Peyer's patch (tissue), 4 donors: ENCODE results near the gene STT3B.

Source experiments
- CTCF ChIP-seq, 6 experiments: fragments of 450-650 bp in 4 of 6; fragments of 200-600 bp in 2 of 6; sonication (generic) in 1 of 6; IDR thresholded peaks; one replicate each; pipeline ENCODE4 v1.5.1; 2017 to 2019; ENCODE audit warnings: antibody characterized with exemption in 6 of 6, mild to moderate bottlenecking in 3 of 6, moderate library complexity in 1 of 6
- POLR2A ChIP-seq, 2 donors: fragments of 450-650 bp; IDR thresholded peaks; one replicate each; pipeline ENCODE4 v1.5.1; 2017; ENCODE audit warnings: antibody characterized with exemption in 2 of 2, mild to moderate bottlenecking in 2 of 2, moderate library complexity in 2 of 2

GRCh38 chr3:31515486-31516284 lies 17.0 kb upstream of the STT3B start:
- no peak for TF ChIP-seq CTCF (IDR thresholded peaks at IDR 0.05)
- TF ChIP-seq POLR2A (IDR thresholded peaks at IDR 0.05) = no peak
